ENCODE measurements around the gene DBF4. TPM values are rescaled to one million over a fixed set of nuclear protein-coding genes. Genes with fewer than 3 reads are reported as not detected.
"Not testable (repeated sequence)": the region's sequence is repeated elsewhere in the genome, so short reads cannot be mapped to it uniquely, and the experiment has no call there.

DBF4 gene
- total and polyA plus RNA-seq, 2 donors (not counting 1 experiment from before 2014, with no cell fraction given): 5.5 to 13.9 TPM

DNA sequence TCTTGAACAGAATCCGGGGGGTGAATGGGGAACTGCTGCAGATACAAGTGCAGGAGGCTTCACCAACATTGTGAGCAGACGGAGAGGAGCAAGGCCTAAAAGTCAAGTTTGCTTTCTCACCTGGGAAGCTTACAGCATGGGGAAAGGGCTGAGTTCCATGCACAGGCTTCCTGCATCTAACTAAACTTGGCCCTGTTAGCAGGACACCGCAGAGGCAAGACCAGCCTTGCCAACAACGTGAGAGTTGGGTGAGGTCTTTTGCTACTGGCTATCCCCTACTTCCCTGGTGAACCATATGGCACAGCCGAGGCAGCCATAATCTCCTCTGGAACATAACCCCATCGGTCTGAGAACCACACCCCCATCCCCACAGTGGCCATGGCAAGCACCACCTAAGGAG lies 43.6 kb downstream of the DBF4 start:
- H3K4me1 ChIP-seq (ENCODE audit: control insufficient read depth, extremely low read depth, insufficient read depth, low read length): no peaks in the 10 kb centered on the region
- TF ChIP-seq EZH2 (IDR thresholded peaks at IDR 0.05; ENCODE audit: low read length, missing control alignments): no peak
- no peak for TF ChIP-seq CTCF (conservative IDR thresholded peaks at IDR 0.05 in 1 of 2, IDR thresholded peaks at IDR 0.05 in 1 of 2; ENCODE audit: low read depth in 1 of 2, low read length in 2 of 2)
- no peaks in the 10 kb centered on the region for H3K79me2 ChIP-seq (ENCODE audit: control insufficient read depth, insufficient read depth, low read length)

DNA sequence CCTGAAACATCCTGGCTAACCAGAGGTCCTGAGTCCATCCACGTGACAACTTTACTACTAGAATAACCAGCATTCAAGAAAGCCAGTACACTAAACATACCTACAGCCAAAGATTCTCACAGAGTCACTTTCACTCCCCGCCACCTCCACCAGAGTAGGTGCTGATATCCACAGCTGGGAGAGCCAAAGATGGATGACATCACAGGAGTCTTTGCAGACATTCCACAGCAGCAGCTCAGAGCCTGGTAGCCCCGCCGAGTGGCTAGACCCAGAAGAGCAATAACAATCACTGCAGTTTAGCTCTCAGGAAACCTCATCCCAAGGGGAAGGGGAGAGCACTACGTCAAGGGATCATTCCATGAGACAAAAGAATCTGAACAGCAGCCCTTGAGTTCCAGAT lies 44.3 kb downstream of the DBF4 start:
- H3K27me3 ChIP-seq (ENCODE audit: control insufficient read depth, insufficient read depth, low read length): no peaks in the 10 kb centered on the region
- no peak overlapping the region for H3K4me3 ChIP-seq (replicated peaks in 1 of 4; ENCODE audit: control extremely low read depth in 1 of 4, insufficient read depth in 1 of 4, low read depth in 3 of 4, low read length in 4 of 4)
- H3K4me1 ChIP-seq (ENCODE audit: control insufficient read depth, extremely low read depth, insufficient read depth, low read length): no peaks in the 10 kb centered on the region
- no peaks in the 10 kb centered on the region for H4K20me1 ChIP-seq (ENCODE audit: control insufficient read depth, extremely low read depth, insufficient read depth, low read length)
- no peak overlapping the region for H3K9ac ChIP-seq (ENCODE audit: insufficient read depth, low read length)
- no peak overlapping the region for H3K27ac ChIP-seq (ENCODE audit: insufficient read depth, low read length)
- no peaks in the 10 kb centered on the region for H3K9me3 ChIP-seq (ENCODE audit: control insufficient read depth, insufficient read depth, low read depth, low read length)
- H3K36me3 ChIP-seq (ENCODE audit: control insufficient read depth, insufficient read depth, low read length): no peaks in the 10 kb centered on the region
- no peak overlapping the region for H2AFZ ChIP-seq (ENCODE audit: low read length)
- TF ChIP-seq CTCF (conservative IDR thresholded peaks at IDR 0.05 in 1 of 2, IDR thresholded peaks at IDR 0.05 in 1 of 2; ENCODE audit: low read depth in 1 of 2, low read length in 2 of 2): no peak
- no peak for TF ChIP-seq EZH2 (IDR thresholded peaks at IDR 0.05; ENCODE audit: low read length, missing control alignments)
- DNase-seq (ENCODE audit: low read depth in 2 of 2): no peak
- no peak overlapping the region for H3K4me2 ChIP-seq (ENCODE audit: extremely low read depth, insufficient read depth, low read length)
- no peaks in the 10 kb centered on the region for H3K79me2 ChIP-seq (ENCODE audit: control insufficient read depth, insufficient read depth, low read length)

More for the DNA sequence above, 43.6 kb downstream of the DBF4 start:
- no peaks in the 10 kb centered on the region for H3K27me3 ChIP-seq (ENCODE audit: control insufficient read depth, insufficient read depth, low read length)
- H3K36me3 ChIP-seq (ENCODE audit: control insufficient read depth, insufficient read depth, low read length): no peaks in the 10 kb centered on the region
- H3K4me3 ChIP-seq (replicated peaks in 1 of 4; ENCODE audit: control extremely low read depth in 1 of 4, insufficient read depth in 1 of 4, low read depth in 3 of 4, low read length in 4 of 4): no peak overlapping the region
- DNase-seq (ENCODE audit: low read depth in 2 of 2): no peak
- H3K4me2 ChIP-seq (ENCODE audit: extremely low read depth, insufficient read depth, low read length): no peak overlapping the region
- no peaks in the 10 kb centered on the region for H3K9me3 ChIP-seq (ENCODE audit: control insufficient read depth, insufficient read depth, low read depth, low read length)
- H3K9ac ChIP-seq (ENCODE audit: insufficient read depth, low read length): no peak overlapping the region
- no peak overlapping the region for H3K27ac ChIP-seq (ENCODE audit: insufficient read depth, low read length)
- H2AFZ ChIP-seq (ENCODE audit: low read length): no peak overlapping the region
- no peaks in the 10 kb centered on the region for H4K20me1 ChIP-seq (ENCODE audit: control insufficient read depth, extremely low read depth, insufficient read depth, low read length)

DNA sequence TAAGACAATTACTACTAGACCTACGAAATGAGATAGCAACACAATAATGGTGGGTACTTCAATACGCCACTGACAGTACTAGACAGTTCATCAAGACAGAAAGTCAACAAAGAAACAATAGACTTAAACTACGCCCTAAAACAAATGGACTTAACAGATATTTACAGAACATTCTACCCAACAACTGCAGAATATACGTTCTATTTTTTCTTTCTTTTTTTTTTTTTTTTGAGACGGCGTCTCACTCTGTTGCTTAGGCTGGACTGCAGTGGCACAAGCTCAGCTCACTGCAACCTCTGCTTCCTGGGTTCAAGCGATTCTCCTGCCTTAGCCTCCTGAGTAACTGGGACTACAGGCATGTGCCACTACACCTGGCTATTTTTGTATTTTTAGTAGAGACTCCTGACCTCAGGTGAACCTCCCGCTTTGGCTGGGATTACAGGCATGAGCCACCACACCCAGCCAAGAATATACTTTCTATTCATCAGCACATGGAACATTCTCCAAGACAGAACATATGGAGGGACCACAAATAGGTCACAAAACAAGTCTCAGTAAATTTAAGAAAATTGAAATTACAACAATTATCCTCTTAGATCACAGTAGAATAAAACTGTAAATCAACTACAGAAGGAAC lies 46.6 kb downstream of the DBF4 start:
- H3K4me2 ChIP-seq (ENCODE audit: extremely low read depth, insufficient read depth, low read length); DNase-seq (ENCODE audit: low read depth in 2 of 2); H3K9me3 ChIP-seq (ENCODE audit: control insufficient read depth, insufficient read depth, low read depth, low read length); H3K4me1 ChIP-seq (ENCODE audit: control insufficient read depth, extremely low read depth, insufficient read depth, low read length); H3K4me3 ChIP-seq (replicated peaks in 1 of 4; ENCODE audit: control extremely low read depth in 1 of 4, insufficient read depth in 1 of 4, low read depth in 3 of 4, low read length in 4 of 4); H3K27me3 ChIP-seq (ENCODE audit: control insufficient read depth, insufficient read depth, low read length); H3K9ac ChIP-seq (ENCODE audit: insufficient read depth, low read length); H3K27ac ChIP-seq (ENCODE audit: insufficient read depth, low read length); H3K79me2 ChIP-seq (ENCODE audit: control insufficient read depth, insufficient read depth, low read length); H4K20me1 ChIP-seq (ENCODE audit: control insufficient read depth, extremely low read depth, insufficient read depth, low read length); H2AFZ ChIP-seq (ENCODE audit: low read length); H3K36me3 ChIP-seq (ENCODE audit: control insufficient read depth, insufficient read depth, low read length): not testable (repeated sequence)
